Activated naive CD4-positive, alpha-beta T cell treated with anti-CD3 and anti-CD28 coated beads, Interleukin-2, amount 10 ng/mL, durations not matched to agents 5 hours and 36 hours (primary cell): Measurements from ENCODE around the gene PRRX2. TPM values are rescaled to one million over a fixed set of nuclear protein-coding genes. Genes with fewer than 3 reads are reported as not detected.

Experiments used
- total RNA-seq, 2 experiments: library from RNA; stranded (reverse); gene quantifications; one replicate each; pipeline ENCODE4 v1.2.3, GENCODE V29; 2021

PRRX2 gene
- not detected for total RNA-seq

DNA sequence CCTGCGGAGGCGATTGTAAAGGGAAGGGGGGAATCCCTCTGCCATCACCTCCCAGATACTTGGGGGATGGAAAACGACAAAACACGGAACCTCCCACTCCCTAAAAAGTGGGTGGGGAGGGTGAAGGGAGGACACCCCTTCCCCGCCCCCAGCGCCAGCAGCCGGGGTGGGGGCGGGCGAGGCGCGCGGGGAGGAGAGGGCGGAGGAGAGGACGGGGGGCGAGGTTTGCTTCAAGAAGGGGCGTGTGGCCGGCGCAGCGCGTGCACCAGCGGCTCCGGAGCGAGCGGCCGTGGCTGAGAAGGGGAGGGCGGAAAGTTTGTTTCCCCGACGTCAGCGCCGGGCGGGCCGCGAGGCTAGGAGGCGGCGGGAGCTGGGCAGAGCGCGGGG lies at the start of gene PRRX2:
Gene PRRX2 (plus strand): TSS at position 259 of the 387 bp plus-strand sequence. CDS start 221 bp downstream, outside the sequence.

DNA sequence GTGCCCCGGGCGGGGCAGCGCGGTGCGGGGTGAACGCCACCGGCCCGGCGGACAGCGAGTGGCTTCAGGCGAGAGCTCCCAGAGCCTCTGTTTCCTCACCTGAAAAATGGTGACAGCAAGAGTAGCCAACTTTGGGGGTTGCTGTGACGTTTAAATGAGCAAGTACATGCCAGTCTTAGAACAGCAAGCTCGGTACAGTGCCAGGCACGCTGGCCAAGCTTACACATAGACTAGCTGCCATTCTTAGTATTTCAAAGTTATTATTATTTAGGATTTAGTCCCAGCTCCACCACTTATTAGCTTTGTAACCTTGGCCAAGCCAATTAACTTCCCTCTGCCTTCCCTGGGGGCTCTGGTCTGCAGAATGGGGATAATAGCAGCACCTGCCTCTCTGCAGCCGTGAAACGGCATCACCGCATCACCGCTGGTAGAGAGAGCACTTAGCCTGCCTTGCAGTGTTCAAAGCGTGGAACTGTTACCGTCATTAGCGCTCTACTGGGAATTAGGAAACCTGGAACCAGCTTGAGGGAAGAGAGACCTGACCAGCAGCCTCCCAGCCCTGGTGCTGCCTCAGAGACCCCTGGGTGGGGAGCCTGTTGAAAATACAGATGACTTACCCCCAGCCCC lies 44.7 kb upstream of the PRRX2 start, which contains the start of gene C9orf50:
Gene C9orf50 (minus strand): TSS at position 433 of the 627 bp plus-strand sequence. CDS start 527 bp downstream, outside the sequence.

DNA sequence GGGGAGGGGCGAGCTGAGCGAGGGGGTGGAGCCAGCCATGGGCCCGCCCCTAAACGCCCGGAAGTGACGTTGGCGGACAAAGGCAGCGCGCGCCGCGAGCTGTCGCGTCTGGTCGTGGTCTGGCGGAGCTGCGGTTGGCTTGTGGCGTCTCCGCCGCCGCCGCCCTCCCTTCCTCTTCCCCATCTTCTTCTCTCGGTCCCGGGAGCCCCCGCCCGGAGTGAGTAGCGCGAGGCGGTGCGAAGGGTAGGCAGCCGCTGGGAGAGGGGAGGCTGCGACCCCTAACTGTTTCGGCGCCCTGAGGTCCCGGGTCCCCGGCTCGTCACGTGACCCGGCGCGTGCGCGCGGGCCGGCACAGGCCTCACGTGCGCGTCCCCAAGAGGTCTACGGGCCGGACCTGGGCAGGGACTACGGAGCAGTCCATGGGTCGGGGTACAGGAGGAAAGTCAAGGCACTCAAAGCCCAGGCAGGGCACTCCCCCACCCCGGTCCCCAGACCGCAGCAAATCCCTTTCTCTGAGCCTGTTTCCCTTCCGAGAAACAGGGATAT lies 39.3 kb upstream of the PRRX2 start, which contains the start of gene NTMT1:
Gene NTMT1 (plus strand): TSS at position 85 of the 546 bp plus-strand sequence. CDS start 6,541 bp downstream, outside the sequence.

DNA sequence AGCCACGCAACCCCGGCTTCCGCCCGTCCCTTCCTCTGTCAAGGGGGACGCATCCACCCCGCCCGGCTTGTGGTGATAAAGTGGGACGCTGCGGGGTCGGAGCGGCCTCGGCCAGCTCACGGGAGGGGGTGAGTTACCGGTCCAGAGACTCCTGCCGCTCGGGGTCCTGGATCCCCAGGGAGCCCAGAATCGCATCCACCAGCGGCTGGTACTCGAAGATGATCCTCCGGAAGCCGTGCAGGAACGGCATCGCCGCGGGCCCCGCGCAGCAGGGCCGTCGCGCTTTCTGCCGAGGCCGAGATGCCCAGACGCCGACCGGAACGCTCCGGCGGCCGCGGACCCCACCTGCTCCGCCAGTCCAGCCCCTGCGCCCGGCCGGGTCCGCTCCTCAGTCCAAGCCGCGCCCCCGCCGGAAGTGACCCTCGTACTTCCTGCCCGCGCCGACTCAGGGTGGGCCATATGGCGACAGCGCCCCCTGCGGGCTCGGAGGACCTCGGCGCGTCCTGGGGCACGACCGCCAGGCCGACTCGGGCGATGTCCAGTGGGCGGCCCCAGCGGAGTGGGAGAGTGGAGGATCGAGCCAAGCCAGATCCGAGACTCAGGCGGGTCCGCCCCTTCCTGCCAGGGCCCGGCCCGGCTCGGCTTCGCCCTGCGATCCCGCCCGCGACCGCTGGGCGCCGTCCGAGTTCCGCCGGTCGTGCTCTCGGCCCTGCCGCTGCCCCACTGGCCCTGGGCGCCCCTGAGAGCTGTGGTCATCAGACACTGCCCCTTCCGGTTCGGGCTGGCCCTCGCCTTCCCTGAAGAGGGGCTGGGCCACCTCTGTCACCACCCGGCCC lies 23.5 kb upstream of the PRRX2 start, which contains the start of gene ASB6:
Gene ASB6 (minus strand): TSS at position 402 of the 836 bp plus-strand sequence. CDS start 152 bp downstream, at position 250.

DNA sequence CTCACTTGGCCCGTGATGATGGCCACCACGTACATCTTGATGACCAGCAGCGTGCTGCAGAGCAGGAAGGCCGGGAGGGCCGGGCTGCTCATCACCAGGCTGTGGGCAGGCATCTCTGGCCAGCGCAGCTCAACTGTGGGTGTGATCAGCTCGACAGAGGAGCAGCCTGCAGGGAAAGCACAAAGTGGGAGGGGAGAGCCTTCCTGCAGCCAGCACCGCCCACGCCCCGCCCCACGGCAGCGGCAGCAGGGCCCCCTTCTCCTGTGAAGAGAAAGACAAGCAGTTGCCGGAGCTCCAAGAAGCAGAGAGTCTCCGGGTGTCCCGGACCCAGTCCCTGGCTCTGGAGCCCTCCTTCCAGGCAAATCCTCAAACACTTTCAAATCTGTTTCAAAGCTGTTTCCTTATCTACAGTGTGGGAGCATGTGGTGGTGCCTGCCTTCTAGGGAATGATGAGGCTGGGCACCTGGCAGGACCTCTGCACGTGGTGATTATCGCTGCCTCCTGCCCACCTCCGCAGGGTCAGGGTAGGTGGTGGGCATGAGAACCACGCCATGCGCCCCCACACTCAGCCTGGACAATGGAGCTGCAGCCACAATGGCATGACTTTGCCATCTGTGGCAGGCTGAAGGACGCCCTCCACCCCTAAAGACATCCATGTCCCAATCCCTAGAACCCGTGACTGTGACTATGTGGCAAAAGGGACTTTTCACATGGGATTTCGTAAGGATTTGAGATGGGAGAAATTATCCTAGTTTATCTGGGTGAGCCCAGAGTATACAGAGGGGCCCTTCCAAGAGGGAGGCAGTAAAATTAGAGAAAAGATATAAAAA lies 87.7 kb downstream of the PRRX2 start, which contains the start of gene PTGES:
Gene PTGES (minus strand): TSS at position 143 of the 830 bp plus-strand sequence. CDS start 30 bp downstream, at position 113.

Other genes starting within 250 kb of the PRRX2 start
- gene C9orf50, start 44.5 kb upstream of the PRRX2 start, total RNA-seq = not detected
- gene NTMT1, start 39.5 kb upstream of the PRRX2 start, total RNA-seq = 10 to 100 TPM; 30.8 to 35.2 TPM
- 10 to 100 TPM; 21.5 to 22.9 TPM for gene ASB6, start 23.5 kb upstream of the PRRX2 start, total RNA-seq
- gene PTGES, start 87.4 kb downstream of the PRRX2 start, total RNA-seq = not detected
- gene TOR1B, start 137.5 kb downstream of the PRRX2 start, total RNA-seq = 10 to 100 TPM; 22.8 to 25.1 TPM
- gene TOR1A, start 158.5 kb downstream of the PRRX2 start, total RNA-seq = 10 to 100 TPM; 44.3 to 44.5 TPM
- gene C9orf78, start 169.6 kb downstream of the PRRX2 start, total RNA-seq = 10 to 100 TPM; 72.5 to 73.6 TPM
- 100 to 1,000 TPM; 108 to 109 TPM for gene USP20, start 169.8 kb downstream of the PRRX2 start, total RNA-seq